ENCODE data around the gene RNF5.
"Not testable (repeated sequence)": the region's sequence is repeated elsewhere in the genome, so short reads cannot be mapped to it uniquely, and the experiment has no call there.

Gene RNF5

DNA sequence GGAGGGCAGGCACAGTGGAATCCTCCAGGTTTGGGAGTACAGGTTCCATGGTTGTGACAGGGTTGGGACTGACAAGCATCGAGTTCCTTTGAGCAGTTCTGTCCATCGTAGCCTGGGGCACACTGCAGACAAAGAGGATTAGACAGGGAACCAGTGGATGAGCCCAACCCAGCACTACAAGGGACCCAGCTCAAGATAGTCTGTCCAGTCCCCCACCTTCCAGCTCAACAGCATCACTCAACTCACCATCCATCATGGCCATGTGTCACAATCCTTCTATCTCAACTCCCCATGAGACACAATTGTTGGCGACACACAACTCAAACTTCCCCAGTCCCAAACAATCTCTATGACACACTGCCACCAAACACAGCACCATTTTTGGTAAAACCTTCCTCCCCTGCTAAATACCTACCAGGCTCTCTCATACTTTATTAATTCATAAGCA is 26.1 kb downstream of the RNF5 start:
- no peak for DNase-seq (ENCODE audit: low spot score)

DNA sequence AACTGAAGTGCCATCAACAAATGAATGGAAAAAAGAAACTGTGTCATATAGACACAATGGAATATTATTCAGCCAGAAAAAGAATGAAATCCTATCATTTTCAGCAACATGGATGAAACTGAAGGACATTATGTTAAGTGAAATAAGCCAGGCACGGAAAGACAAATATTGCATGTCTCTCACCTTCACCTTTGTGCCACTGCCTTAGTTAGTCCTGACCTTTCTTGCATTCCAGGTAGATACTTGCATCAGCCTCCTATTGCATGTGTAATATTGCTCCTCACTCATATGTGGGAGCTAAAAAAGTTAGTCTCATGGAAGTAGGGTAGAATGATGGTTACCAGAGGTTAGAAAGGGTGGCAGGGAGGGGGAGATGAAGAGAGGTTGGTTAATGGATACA is 30.8 kb downstream of the RNF5 start:
- no peak for DNase-seq (ENCODE audit: low spot score)

DNA sequence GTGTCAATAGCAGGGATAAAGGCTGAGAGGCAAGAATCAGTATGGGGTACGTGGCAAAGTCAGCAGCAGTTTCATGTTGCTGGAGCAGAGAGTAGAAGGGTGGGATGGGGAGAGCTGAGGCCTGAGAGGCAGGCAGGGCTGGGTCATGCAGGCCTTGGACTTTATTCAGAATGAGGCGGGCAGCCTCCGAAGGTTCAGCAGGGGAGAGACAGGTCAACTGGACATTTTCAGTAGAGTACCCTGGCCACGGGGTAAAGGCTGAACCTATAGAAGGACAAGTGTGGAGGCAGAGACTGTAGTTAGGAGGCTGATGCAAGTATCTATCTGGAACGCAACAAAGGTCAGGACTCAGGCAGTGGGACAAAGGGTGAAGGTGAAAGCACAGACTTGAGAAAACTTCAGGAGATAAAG is 32.0 kb downstream of the RNF5 start:
- no peak for DNase-seq (ENCODE audit: low spot score)

DNA sequence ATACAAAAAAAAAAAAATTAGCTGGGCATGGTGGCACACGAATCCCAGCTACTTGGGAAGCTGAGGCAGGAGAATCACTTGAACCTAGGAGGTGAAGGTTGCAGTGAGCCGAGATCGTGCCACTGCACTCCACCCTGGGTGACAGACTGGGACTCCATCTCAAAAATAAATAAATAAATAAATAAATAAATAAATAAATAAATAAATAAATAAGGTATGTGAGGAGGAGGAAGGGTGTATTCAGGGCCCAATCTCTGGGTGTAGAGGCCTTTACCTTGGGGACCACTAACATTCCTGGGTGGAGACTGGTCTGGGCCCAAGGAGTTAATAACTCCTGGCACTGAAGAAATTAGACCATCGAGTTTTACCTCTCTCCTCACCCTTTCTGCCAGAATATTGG is 33.2 kb downstream of the RNF5 start:
- DNase-seq (ENCODE audit: low spot score), result not testable (repeated sequence)

DNA sequence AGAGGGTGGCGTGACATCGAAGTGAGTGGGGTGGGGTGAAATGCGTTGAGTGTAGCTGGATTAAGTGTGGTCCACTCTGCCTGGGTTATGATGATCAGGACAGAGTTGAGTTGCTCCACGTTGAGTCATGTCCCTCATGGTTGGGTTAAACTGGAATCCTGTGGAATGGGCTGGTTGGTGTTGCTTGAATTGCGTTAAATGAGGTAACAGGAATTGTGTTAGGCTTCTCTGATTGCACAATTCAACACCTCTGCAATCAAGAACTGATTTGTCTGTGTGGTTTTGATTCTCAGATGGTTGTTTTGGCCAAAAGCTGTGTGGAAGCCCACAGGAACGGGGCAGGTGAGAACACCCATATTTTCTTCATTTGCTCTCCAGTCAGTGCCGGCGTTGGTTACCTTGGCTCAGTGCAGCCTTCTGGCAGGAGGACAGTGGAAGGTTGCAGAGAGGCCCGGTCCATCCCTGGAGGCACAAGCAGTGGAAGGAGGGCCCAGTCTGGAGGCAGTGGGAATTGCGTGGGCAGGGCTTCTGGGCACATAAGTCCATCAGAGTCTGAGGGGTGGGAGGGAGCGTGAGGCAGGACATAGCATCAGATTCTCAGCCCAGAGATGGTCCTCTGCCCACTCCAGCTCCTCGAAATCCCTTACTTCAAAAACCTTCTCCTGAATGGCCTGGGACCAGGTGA is 34.0 kb downstream of the RNF5 start:
- no peak for DNase-seq (ENCODE audit: low spot score)

DNA sequence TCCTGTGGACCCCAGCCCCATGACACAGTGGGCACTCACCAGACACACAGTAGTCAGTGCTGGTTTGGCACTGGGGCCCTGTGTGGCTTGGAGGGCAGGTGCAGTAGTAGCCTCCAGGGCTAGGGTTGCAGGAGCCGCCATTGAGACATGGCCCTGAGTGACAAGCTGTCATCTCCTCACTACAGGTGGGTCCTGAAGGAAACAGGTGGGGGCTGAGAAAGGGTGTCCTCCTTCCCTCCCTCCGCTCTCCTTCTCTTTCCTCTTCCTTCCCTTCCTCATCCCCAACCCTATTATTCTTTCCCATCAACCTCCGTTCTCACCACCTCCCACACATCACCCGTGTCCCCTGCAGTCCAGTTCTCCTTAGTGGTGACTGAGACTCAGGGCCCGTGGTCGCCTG is 35.4 kb downstream of the RNF5 start:
- DNase-seq (ENCODE audit: low spot score), result no peak

DNA sequence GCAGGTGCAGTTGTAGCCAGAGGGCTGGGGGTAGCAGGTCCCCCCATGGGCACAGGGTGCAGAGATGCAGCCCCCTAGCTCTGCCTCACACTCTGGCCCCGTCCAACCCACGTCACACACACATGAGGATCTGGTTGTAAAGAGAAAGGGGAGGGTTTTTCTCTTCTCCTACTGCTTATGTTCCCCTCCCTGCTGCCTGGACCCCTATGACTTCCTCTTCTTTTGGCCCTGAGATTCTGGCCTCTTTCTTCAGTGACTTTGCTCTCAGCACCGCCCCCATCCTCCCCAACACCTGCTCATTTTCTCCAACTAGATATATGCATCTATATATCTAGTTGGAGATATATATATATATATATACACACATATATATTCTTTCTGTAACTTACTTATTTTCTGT is 35.9 kb downstream of the RNF5 start:
- no peak for DNase-seq (ENCODE audit: low spot score)

DNA sequence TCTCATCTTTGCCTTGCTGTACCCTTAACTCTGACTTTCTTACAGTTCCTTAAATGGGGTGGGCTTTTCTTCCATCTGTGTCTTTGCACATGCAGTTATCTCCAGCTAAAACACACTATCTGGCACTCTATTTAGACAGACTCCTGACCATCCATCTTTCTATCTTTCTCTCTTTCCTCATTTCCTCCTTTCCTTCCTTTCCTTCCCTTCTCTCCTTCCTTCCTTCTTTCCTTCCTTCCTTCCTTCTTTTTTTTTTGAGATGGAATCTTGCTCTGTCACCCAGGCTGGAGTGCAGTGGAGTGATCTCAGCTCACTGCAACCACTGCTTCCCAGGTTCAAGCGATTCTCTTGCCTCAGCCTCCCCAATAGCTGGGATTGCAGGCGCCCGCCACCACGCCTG is 37.4 kb downstream of the RNF5 start:
- DNase-seq (ENCODE audit: low spot score), result no peak

DNA sequence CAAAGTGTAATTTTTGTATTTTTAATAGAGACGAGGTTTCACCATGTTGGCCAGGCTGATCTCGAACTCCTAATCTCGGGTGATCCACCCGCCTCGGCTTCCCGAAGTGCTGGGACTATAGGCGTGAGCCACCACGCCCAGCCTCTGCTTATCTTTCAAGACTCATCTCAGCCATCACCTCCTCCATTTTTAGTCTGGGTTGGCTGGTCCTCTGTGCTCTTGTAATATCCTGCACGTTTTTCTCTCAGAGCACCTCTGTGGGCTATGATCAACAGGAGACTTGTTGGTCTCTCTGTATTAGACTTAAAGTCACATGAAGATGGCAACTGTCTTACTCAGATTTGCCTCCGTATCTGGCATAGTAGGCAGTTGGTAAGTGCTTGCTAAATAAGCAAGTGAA is 38.1 kb downstream of the RNF5 start:
- no peak for DNase-seq (ENCODE audit: low spot score)

DNA sequence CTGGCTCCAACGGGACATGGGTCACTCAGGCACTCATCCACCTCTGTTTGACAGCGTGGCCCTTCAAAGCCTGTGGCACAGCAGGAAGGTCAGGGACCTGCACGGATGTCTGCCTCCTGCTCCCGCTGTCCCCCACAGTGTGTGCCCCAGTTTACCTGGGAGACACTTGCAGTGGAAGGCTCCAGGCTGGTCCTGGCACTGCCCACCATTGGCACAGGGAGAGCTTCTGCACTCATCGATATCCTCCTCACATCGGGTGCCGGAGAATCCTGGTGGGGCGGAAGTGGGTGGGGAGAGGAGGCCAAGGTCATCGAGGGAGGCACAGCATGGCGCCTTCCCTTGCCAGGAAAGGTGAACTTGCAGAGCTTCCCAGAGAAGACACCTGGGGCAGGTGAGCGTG is 38.8 kb downstream of the RNF5 start:
- DNase-seq (ENCODE audit: low spot score), result no peak

DNA sequence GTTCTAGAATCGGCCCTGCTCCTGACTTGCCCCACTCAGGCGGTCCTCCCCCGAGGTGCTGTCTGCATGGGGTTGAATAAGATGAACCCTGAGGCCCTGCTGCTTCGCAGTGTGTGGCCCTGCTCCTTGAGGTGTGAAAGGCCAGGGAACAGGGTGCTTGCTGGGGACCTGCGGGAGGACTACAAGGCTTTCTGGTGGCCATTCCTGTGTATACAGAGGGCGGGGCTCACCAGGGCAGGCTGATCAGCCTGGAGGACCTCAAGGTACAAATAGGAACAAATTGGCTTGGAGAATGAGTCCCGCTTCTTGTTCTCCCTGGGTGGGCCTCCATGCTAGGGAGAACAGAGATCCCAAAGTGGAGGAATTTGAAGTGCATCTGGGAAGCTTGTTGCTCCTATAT is 40.0 kb downstream of the RNF5 start:
- DNase-seq (ENCODE audit: low spot score), result no peak

DNA sequence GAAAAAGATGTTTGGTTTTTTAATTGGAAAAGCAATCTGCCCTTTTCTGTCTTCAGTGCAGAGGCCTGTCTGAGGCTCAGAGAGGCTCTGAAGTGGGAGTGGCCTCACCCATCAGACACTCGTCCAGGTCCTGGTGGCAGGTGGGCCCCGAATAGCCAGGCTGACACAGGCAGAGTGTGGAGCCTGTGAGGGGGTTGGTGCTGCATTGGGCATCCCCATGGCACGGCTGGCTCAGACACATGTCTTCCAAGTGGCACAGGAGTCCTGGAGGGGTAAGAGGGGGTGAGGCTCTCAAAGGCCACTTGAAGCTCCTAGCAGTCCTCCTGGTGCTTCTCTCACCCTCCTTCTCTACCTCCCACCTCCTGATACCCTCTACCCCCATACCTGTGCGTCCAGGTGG is 41.8 kb downstream of the RNF5 start:
- no peak for DNase-seq (ENCODE audit: low spot score)

DNA sequence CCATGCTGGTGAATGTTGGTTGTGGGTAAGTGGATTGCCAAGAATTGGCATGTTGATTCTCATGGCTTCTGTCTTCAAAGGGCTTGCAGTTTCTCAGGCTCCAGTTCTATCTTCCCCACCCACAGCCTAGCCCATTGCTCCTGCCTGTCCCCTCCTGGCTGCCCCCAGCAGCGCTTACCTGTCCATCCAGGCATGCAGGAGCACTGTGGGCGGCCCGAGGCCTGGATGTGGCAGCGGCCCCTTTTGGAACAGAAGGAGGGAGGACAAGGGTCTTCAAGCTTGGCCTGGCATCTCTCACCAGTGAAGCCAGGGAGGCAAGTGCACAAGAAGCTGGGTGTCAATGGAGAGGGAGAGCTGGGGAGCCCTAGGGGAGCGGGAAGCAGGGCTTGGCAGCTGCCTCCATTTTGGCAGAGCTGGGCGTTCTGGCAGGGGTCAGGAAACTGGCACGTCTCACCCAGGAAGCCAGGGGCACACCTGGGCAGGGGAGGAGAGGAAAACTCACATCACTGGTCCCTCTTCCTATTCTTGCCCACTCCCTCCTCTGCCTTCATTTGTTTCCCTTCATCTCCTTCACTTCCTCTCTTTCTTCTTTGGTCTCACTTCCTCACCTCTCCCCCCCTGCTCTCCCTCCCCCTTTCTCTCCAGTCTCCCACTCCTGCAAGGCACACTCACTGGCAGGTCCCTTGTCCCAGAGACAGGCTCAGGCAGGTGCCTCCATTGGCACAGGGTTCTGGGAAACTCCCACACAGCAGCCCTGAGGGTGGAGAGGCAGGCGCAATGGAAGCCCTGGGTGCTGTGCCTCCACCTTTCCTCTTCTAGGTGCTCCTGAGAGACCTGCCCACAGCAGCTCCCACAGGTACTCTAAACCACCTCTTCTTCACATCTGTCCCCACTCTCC is 44.4 kb downstream of the RNF5 start:
- no peak for DNase-seq (ENCODE audit: low spot score)

DNA sequence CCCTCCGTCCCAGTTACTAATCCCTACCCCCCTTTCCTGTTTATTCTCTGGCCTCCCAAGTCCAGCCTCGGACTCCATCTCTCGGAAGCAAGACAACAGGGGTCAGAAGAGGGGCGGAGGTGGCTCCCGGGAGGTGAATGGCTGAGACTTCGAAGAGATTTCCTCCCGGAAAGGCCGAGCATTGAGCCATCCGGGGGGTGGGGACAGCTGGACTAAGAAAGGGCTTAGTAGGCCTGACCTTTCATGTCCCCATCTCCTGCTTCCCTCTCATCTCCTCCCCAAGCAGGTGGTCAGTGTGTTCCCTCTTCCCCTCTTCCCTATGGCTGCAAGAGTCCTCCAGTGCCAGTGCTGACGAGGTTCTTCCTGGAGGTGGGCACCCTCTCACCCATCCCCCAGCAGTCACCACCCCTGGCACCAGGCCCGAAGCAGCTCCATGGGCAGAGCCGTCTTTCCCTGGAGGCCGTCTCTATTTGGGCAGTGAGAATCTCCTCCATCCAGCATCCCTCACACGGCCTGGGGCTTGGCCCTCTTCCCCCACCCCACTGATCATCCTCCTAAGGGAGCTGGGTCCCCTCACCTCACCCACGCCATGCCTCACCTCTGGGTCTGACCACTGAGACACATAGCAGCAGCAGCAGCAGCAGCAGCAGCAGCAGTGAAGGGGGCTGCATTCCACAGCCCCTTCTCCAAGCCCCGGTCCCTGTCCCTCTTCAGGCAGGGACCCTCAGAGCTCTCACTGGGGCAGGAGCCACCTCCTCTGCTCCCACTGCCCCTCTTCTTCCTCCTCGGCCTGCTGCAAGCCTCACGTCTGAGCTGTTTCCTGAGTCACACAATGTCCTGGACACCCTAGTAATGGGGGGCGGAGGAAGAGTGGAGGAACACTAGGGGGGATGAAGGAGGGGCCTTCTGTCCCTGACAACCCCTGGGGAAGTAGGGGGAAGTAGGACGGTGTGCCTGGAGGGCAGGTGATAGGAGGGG is 45.3 kb downstream of the RNF5 start, which contains the start of gene NOTCH4:
TSS of gene NOTCH4 (minus strand) at position 810 of the 978 bp plus-strand sequence. CDS start at position 671, 139 bp downstream.
- no peak for DNase-seq (ENCODE audit: low spot score)

DNA sequence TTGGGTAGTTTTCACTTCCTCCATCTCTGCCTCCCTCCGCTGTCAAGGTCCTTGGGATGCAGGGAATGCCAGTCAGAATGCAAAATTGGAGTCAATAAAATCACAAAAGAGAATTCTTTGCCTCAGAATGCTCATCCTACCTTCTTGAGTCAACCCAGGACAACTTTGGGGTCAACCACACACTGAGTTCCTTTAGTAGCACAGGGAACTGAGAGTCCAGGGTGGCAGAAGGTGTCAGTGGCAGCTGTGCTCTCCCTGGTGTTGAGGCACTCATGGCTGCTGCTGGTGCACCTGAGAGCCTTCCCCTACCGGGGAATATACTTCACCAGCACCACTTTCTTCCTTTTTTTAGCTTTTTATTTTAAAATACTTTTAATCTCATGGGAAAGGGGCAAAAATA is 46.5 kb downstream of the RNF5 start:
- no peak for DNase-seq (ENCODE audit: low spot score)

DNA sequence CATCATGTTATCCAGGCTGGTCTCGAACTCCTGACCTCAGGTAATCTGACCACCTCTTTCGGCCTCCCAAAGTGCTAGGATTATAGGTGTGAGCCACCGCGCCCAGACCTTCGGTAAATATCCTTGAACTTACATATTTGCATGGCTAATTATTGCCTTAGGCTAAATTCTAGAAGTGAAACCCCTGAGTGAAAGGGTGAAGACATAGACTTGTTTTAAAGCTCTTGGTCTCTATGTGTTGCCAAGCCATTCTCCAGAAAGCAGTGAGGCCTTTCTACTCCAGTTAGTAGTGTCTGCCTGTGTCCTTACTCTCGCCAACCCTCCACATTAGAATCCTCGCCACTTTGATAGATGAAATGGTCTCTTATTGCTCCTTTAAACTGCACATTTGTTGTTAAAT is 48.2 kb downstream of the RNF5 start:
- no peak for DNase-seq (ENCODE audit: low spot score)

Small RNA genes lying within 50 kb of the gene (small RNA-seq; reads per million reads assigned to genes)
- gene AL662884.1, result 0 reads per million in 2 experiments
- gene MIR6833, result 0 reads per million in 2 experiments

Measured in SK-N-DZ (cell line).